ENCODE results near the gene FSTL5. TPM values are rescaled to one million over a fixed set of nuclear protein-coding genes. Genes with fewer than 3 reads are reported as not detected.
A peak's percentile ranks its signal among the peaks of the same experiment; 100 is the strongest.
"Not testable (repeated sequence)": the region's sequence is repeated elsewhere in the genome, so short reads cannot be mapped to it uniquely, and the experiment has no call there.

FSTL5 gene
- total and polyA plus RNA-seq, 4 experiments from 2014 or later = not detected

GRCh38 chr4:162103908-162104307 lies 59.9 kb downstream of the FSTL5 start:
- H3K27ac Mint-ChIP-seq; intact Hi-C loops (cut with micrococcal nuclease); H3K4me1 ChIP-seq (ENCODE audit: insufficient read depth, low read length); H3K9me3 ChIP-seq (ENCODE audit: control insufficient read depth in 1 of 2, low read length in 2 of 2); H3K36me3 Mint-ChIP-seq; H3K27ac ChIP-seq (ENCODE audit: low read depth, low read length); H3K27me3 ChIP-seq (ENCODE audit: insufficient read depth, low read length); CTCF ChIA-PET (ENCODE audit: partially characterized antibody); POLR2A ChIA-PET (ENCODE audit: partially characterized antibody); H3K27me3 Mint-ChIP-seq; H3K36me3 ChIP-seq (ENCODE audit: insufficient read depth, low read length); H3K4me1 Mint-ChIP-seq; H3K9me3 Mint-ChIP-seq; DNase-seq; H3K4me3 ChIP-seq (ENCODE audit: low read length in 2 of 2): not testable (repeated sequence)
- H3K4me3 Mint-ChIP-seq = peak overlapping the region in 1 of 8 donors; percentile 38

GRCh38 chr4:162102713-162103112 lies 61.1 kb downstream of the FSTL5 start:
- no peak overlapping the region for H3K4me3 ChIP-seq (ENCODE audit: low read length in 2 of 2)
- POLR2A ChIA-PET (ENCODE audit: partially characterized antibody) = no interaction called here
- H3K36me3 ChIP-seq (ENCODE audit: insufficient read depth, low read length) = no peaks in the 10 kb centered on the region
- no peaks in the 10 kb centered on the region for H3K27me3 Mint-ChIP-seq
- DNase-seq = no peak
- no peaks in the 10 kb centered on the region for H3K4me1 Mint-ChIP-seq
- CTCF ChIA-PET (ENCODE audit: partially characterized antibody) = no interaction called here
- no peaks in the 10 kb centered on the region for H3K27me3 ChIP-seq (ENCODE audit: insufficient read depth, low read length)
- H3K9me3 ChIP-seq (ENCODE audit: control insufficient read depth in 1 of 2, low read length in 2 of 2) = no peaks in the 10 kb centered on the region
- H3K4me1 ChIP-seq (ENCODE audit: insufficient read depth, low read length) = no peaks in the 10 kb centered on the region
- H3K27ac Mint-ChIP-seq = no peak overlapping the region
- H3K36me3 Mint-ChIP-seq = no peaks in the 10 kb centered on the region
- H3K4me3 Mint-ChIP-seq = no peak overlapping the region
- peaks cover 0 to 14% (median 3%) of the 10 kb centered on the region in 8 donors for H3K9me3 Mint-ChIP-seq
- H3K27ac ChIP-seq (ENCODE audit: low read depth, low read length) = no peak overlapping the region
- intact Hi-C loops (cut with micrococcal nuclease) = no loop called here

- no peaks in the 10 kb centered on the region for H3K36me3 ChIP-seq (ENCODE audit: insufficient read depth, low read length)
- H3K4me1 Mint-ChIP-seq = no peaks in the 10 kb centered on the region
- no peaks in the 10 kb centered on the region for H3K27me3 ChIP-seq (ENCODE audit: insufficient read depth, low read length)
- intact Hi-C loops (cut with micrococcal nuclease) = no loop called here
- no peak for DNase-seq
- no peak overlapping the region for H3K4me3 Mint-ChIP-seq
- POLR2A ChIA-PET (ENCODE audit: partially characterized antibody) = no interaction called here
- H3K4me1 ChIP-seq (ENCODE audit: insufficient read depth, low read length) = no peaks in the 10 kb centered on the region
- H3K27ac ChIP-seq (ENCODE audit: low read depth, low read length) = no peak overlapping the region
- no peaks in the 10 kb centered on the region for H3K36me3 Mint-ChIP-seq
- no peak overlapping the region for H3K27ac Mint-ChIP-seq
- CTCF ChIA-PET (ENCODE audit: partially characterized antibody) = no interaction called here
- no peak overlapping the region for H3K4me3 ChIP-seq (ENCODE audit: low read length in 2 of 2)
- H3K27me3 Mint-ChIP-seq = no peaks in the 10 kb centered on the region
- no peaks in the 10 kb centered on the region for H3K9me3 ChIP-seq (ENCODE audit: control insufficient read depth in 1 of 2, low read length in 2 of 2)
- H3K9me3 Mint-ChIP-seq = peaks cover 0 to 11% (median 3%) of the 10 kb centered on the region in 8 donors
Measured at GRCh38 chr4:162101337-162101736, 62.5 kb downstream of the FSTL5 start.

GRCh38 chr4:162075726-162076125 lies 88.1 kb downstream of the FSTL5 start:
- H3K36me3 Mint-ChIP-seq = no peaks in the 10 kb centered on the region
- POLR2A ChIA-PET (ENCODE audit: partially characterized antibody) = no interaction called here

GRCh38 chr4:162061214-162061613 lies 102.6 kb downstream of the FSTL5 start:
- DNase-seq = no peak
- no peaks in the 10 kb centered on the region for H3K36me3 ChIP-seq (ENCODE audit: insufficient read depth, low read length)
- Mint-ChIP-seq H3K9me3 (peaks cover 1 to 9% (median 3%) of the 10 kb centered on the region in 8 donors), H3K4me1 (no peaks in the 10 kb centered on the region), H3K27ac (no peak overlapping the region), H3K36me3 (no peaks in the 10 kb centered on the region), H3K27me3 (no peaks in the 10 kb centered on the region), H3K4me3 (no peak overlapping the region)
- intact Hi-C loops (cut with micrococcal nuclease) = no loop called here
- no peaks in the 10 kb centered on the region for H3K4me1 ChIP-seq (ENCODE audit: insufficient read depth, low read length)
- H3K27me3 ChIP-seq (ENCODE audit: insufficient read depth, low read length) = no peaks in the 10 kb centered on the region
- no peaks in the 10 kb centered on the region for H3K9me3 ChIP-seq (ENCODE audit: control insufficient read depth in 1 of 2, low read length in 2 of 2)
- no peak overlapping the region for H3K4me3 ChIP-seq (ENCODE audit: low read length in 2 of 2)
- ChIA-PET POLR2A (ENCODE audit: partially characterized antibody) (no interaction called here), CTCF (ENCODE audit: partially characterized antibody) (no interaction called here)
- no peak overlapping the region for H3K27ac ChIP-seq (ENCODE audit: low read depth, low read length)

More at GRCh38 chr4:162075726-162076125, 88.1 kb downstream of the FSTL5 start:
- CTCF ChIA-PET (ENCODE audit: partially characterized antibody) = no interaction called here
- no peak overlapping the region for H3K4me3 ChIP-seq (ENCODE audit: low read length in 2 of 2)
- H3K27ac ChIP-seq (ENCODE audit: low read depth, low read length) = no peak overlapping the region
- H3K27me3 Mint-ChIP-seq = no peaks in the 10 kb centered on the region
- H3K4me1 Mint-ChIP-seq = no peaks in the 10 kb centered on the region
- H3K4me3 Mint-ChIP-seq = no peak overlapping the region
- intact Hi-C loops (cut with micrococcal nuclease) = no loop called here
- H3K9me3 ChIP-seq (ENCODE audit: control insufficient read depth in 1 of 2, low read length in 2 of 2) = no peaks in the 10 kb centered on the region
- no peaks in the 10 kb centered on the region for H3K4me1 ChIP-seq (ENCODE audit: insufficient read depth, low read length)
- no peak overlapping the region for H3K27ac Mint-ChIP-seq
- no peaks in the 10 kb centered on the region for H3K27me3 ChIP-seq (ENCODE audit: insufficient read depth, low read length)
- no peak for DNase-seq
- peaks cover 0 to 7% (median 0%) of the 10 kb centered on the region in 8 donors for H3K9me3 Mint-ChIP-seq
- no peaks in the 10 kb centered on the region for H3K36me3 ChIP-seq (ENCODE audit: insufficient read depth, low read length)

- peaks cover 0 to 7% (median 2%) of the 10 kb centered on the region in 8 donors for H3K9me3 Mint-ChIP-seq
- no peak overlapping the region for H3K4me3 Mint-ChIP-seq
- no peak for DNase-seq
- POLR2A ChIA-PET (ENCODE audit: partially characterized antibody) = no interaction called here
- no peaks in the 10 kb centered on the region for H3K4me1 ChIP-seq (ENCODE audit: insufficient read depth, low read length)
- H3K36me3 ChIP-seq (ENCODE audit: insufficient read depth, low read length) = no peaks in the 10 kb centered on the region
- CTCF ChIA-PET (ENCODE audit: partially characterized antibody) = no interaction called here
- no peaks in the 10 kb centered on the region for H3K36me3 Mint-ChIP-seq
- H3K9me3 ChIP-seq (ENCODE audit: control insufficient read depth in 1 of 2, low read length in 2 of 2) = no peaks in the 10 kb centered on the region
- H3K4me3 ChIP-seq (ENCODE audit: low read length in 2 of 2) = no peak overlapping the region
- H3K27ac ChIP-seq (ENCODE audit: low read depth, low read length) = no peak overlapping the region
- H3K27me3 ChIP-seq (ENCODE audit: insufficient read depth, low read length) = no peaks in the 10 kb centered on the region
- intact Hi-C loops (cut with micrococcal nuclease) = no loop called here
- no peak overlapping the region for H3K27ac Mint-ChIP-seq
- no peaks in the 10 kb centered on the region for H3K4me1 Mint-ChIP-seq
- H3K27me3 Mint-ChIP-seq = no peaks in the 10 kb centered on the region
Measured at GRCh38 chr4:162059656-162060055, 104.1 kb downstream of the FSTL5 start.

GRCh38 chr4:162056990-162057389 lies 106.8 kb downstream of the FSTL5 start:
- Histone ChIP-seq H3K36me3 (ENCODE audit: insufficient read depth, low read length) (no peaks in the 10 kb centered on the region), H3K27ac (ENCODE audit: low read depth, low read length) (no peak overlapping the region), H3K9me3 (ENCODE audit: control insufficient read depth in 1 of 2, low read length in 2 of 2) (no peaks in the 10 kb centered on the region), H3K4me1 (ENCODE audit: insufficient read depth, low read length) (no peaks in the 10 kb centered on the region), H3K4me3 (ENCODE audit: low read length in 2 of 2) (no peak overlapping the region), H3K27me3 (ENCODE audit: insufficient read depth, low read length) (no peaks in the 10 kb centered on the region)
- ChIA-PET CTCF (ENCODE audit: partially characterized antibody) (no interaction called here), POLR2A (ENCODE audit: partially characterized antibody) (no interaction called here)
- intact Hi-C loops (cut with micrococcal nuclease) = no loop called here
- no peak for DNase-seq
- no peaks in the 10 kb centered on the region for H3K36me3 Mint-ChIP-seq
- H3K4me3 Mint-ChIP-seq = no peak overlapping the region
- H3K9me3 Mint-ChIP-seq = peaks cover 0 to 7% (median 2%) of the 10 kb centered on the region in 8 donors
- H3K27me3 Mint-ChIP-seq = no peaks in the 10 kb centered on the region
- H3K4me1 Mint-ChIP-seq = no peaks in the 10 kb centered on the region
- no peak overlapping the region for H3K27ac Mint-ChIP-seq

GRCh38 chr4:162046135-162046534 lies 117.7 kb downstream of the FSTL5 start:
- H3K4me3 ChIP-seq (ENCODE audit: low read length in 2 of 2) = no peak overlapping the region
- POLR2A ChIA-PET (ENCODE audit: partially characterized antibody) = no interaction called here
- H3K9me3 ChIP-seq (ENCODE audit: control insufficient read depth in 1 of 2, low read length in 2 of 2) = no peaks in the 10 kb centered on the region
- H3K27me3 Mint-ChIP-seq = no peaks in the 10 kb centered on the region
- no peak overlapping the region for H3K27ac ChIP-seq (ENCODE audit: low read depth, low read length)
- intact Hi-C loops (cut with micrococcal nuclease) = no loop called here
- H3K9me3 Mint-ChIP-seq = peaks cover 0 to 10% (median 2%) of the 10 kb centered on the region in 8 donors
- no peak for DNase-seq
- no peaks in the 10 kb centered on the region for H3K36me3 ChIP-seq (ENCODE audit: insufficient read depth, low read length)
- no peak overlapping the region for H3K4me3 Mint-ChIP-seq
- H3K36me3 Mint-ChIP-seq = no peaks in the 10 kb centered on the region
- H3K4me1 Mint-ChIP-seq = no peaks in the 10 kb centered on the region
- H3K27me3 ChIP-seq (ENCODE audit: insufficient read depth, low read length) = no peaks in the 10 kb centered on the region
- CTCF ChIA-PET (ENCODE audit: partially characterized antibody) = no interaction called here
- H3K27ac Mint-ChIP-seq = no peak overlapping the region
- H3K4me1 ChIP-seq (ENCODE audit: insufficient read depth, low read length) = no peaks in the 10 kb centered on the region

Data from CD4-positive, alpha-beta memory T cell (primary cell).